ENCODE measurements around the gene KRT5. TPM values are rescaled to one million over a fixed set of nuclear protein-coding genes. Genes with fewer than 3 reads are reported as not detected.

Gene KRT5
- total RNA-seq, 4 donors from 2014 or later = 7,921 to 12,107 (median 9,375) TPM

- H3K27ac ChIP-seq = peak overlapping the region; percentile 85 to 94 (median 90)
- WGBS, 2 donors = 31 to 61% methylated on average over 9 to 12 of the region's 15 CpGs
Measured at GRCh38 chr12:52515927-52516831, 4.0 kb downstream of the KRT5 start.

DNA sequence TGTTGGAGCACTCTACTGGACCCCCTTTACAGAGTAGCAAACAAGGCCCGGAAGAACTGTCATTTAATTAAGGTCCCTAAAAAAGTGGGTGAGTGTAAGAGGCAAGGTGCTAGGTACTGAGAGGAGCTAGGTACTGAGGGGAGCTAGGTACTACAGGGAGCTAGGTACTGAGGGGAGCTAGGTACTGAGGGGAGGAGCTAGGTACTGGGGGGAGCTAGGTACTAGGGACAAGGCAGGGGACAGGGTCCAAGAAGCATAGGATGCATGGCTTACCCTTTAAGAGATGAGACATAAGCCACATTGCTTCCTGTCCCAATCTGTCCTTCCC, 4.9 kb downstream of the KRT5 start:
- Histone ChIP-seq H3K9me3 (peaks cover 0 to 5% (median 5%) of the 10 kb centered on the region in 3 donors), H3K4me1 (peaks cover 0 to 40% (median 0%) of the 10 kb centered on the region in 3 donors), H3K36me3 (peaks cover 0 to 35% (median 13%) of the 10 kb centered on the region in 3 donors), H3K27ac (peak overlapping the region; percentile 85 to 94 (median 90)), H3K27me3 (peaks cover 0 to 6% (median 0%) of the 10 kb centered on the region in 4 donors), H3K4me3 (peak overlapping the region in 3 of 4 donors; percentile 51 to 66 (median 52))
- WGBS, 2 donors = 36 to 60% methylated on average over 1 of the region's 1 CpG
- no peak for TF ChIP-seq CTCF (IDR thresholded peaks at IDR 0.05)
- TF ChIP-seq POLR2A (IDR thresholded peaks at IDR 0.05) = no peak
- DNase-seq = no peak
- intact Hi-C loops (cut with DNase I) = loop anchor here (10.0 kb wide), 2 partner anchors 140 to 360 kb away; no protein-coding TSS in a partner anchor

More at GRCh38 chr12:52515927-52516831, 4.0 kb downstream of the KRT5 start:
- peaks cover 0 to 2% (median 0%) of the 10 kb centered on the region in 3 donors for H3K9me3 ChIP-seq
- no peak for DNase-seq
- H3K36me3 ChIP-seq = peaks cover 0 to 35% (median 13%) of the 10 kb centered on the region in 3 donors
- peaks cover 0 to 49% (median 4%) of the 10 kb centered on the region in 3 donors for H3K4me1 ChIP-seq
- intact Hi-C loops (cut with DNase I) = loop anchor here (10.0 kb wide), 2 partner anchors 141 to 361 kb away; no protein-coding TSS in a partner anchor
- peak overlapping the region; percentile 51 to 66 (median 52) for H3K4me3 ChIP-seq
- peaks cover 0 to 6% (median 0%) of the 10 kb centered on the region in 4 donors for H3K27me3 ChIP-seq
- no peak for TF ChIP-seq POLR2A (IDR thresholded peaks at IDR 0.05)
- TF ChIP-seq CTCF (IDR thresholded peaks at IDR 0.05) = no peak

GRCh38 chr12:52514471-52515318, 5.5 kb downstream of the KRT5 start:
- peaks cover 0 to 34% (median 0%) of the 10 kb centered on the region in 3 donors for H3K4me1 ChIP-seq
- intact Hi-C loops (cut with DNase I) = loop anchor here (10.0 kb wide), 2 partner anchors 140 to 360 kb away; no protein-coding TSS in a partner anchor
- peak overlapping the region; percentile 85 to 94 (median 90) for H3K27ac ChIP-seq
- H3K27me3 ChIP-seq = peaks cover 0 to 8% (median 0%) of the 10 kb centered on the region in 4 donors
- TF ChIP-seq POLR2A (IDR thresholded peaks at IDR 0.05) (no peak), CTCF (IDR thresholded peaks at IDR 0.05) (no peak)
- peak overlapping the region in 2 of 4 donors; percentile 2 to 66 for H3K4me3 ChIP-seq
- 39 to 66% methylated on average over 4 of the region's 14 CpGs for WGBS, 2 donors
- H3K36me3 ChIP-seq = peaks cover 0 to 35% (median 13%) of the 10 kb centered on the region in 3 donors
- no peak for DNase-seq
- peaks cover 0 to 9% (median 5%) of the 10 kb centered on the region in 3 donors for H3K9me3 ChIP-seq

- 34 to 40% methylated on average over 6 of the region's 6 CpGs for WGBS, 2 donors
- intact Hi-C loops (cut with DNase I) = loop anchor here (10.0 kb wide), 2 partner anchors 139 to 359 kb away; no protein-coding TSS in a partner anchor
- Histone ChIP-seq H3K36me3 (peaks cover 0 to 35% (median 13%) of the 10 kb centered on the region in 3 donors), H3K9me3 (peaks cover 0 to 9% (median 5%) of the 10 kb centered on the region in 3 donors), H3K27ac (peak overlapping the region in 3 of 4 donors; percentile 85 to 92 (median 89)), H3K4me1 (peaks cover 0 to 30% (median 0%) of the 10 kb centered on the region in 3 donors), H3K4me3 (no peak overlapping the region), H3K27me3 (peaks cover 0 to 11% (median 0%) of the 10 kb centered on the region in 4 donors)
- no peak for DNase-seq
- no peak for TF ChIP-seq POLR2A (IDR thresholded peaks at IDR 0.05)
- no peak for TF ChIP-seq CTCF (IDR thresholded peaks at IDR 0.05)
Measured at GRCh38 chr12:52513736-52514135, 6.5 kb downstream of the KRT5 start.
